GM12878 (cell line): Measurements from ENCODE around the gene WWC2. TPM values are rescaled to one million over a fixed set of nuclear protein-coding genes. Genes with fewer than 3 reads are reported as not detected.

Experiments used
- ATAC-seq: fragments of 200-7000 bp; cut with Tn5 transposase; 3 replicates; pipeline ENCODE4 v1.9.1; 2020; ENCODE audit warnings: mild to moderate bottlenecking, moderate library complexity
- BruUV-seq: library from RNA; stranded (reverse); fragments of 400-500 nt; replicated peaks from 2 replicates; lab custom pipeline; 2021; lab: Mats Ljungman, UMichigan
- CTCF ChIA-PET: fragments of 300-600 bp; sonication (Branson Sonifier 250); formaldehyde crosslinking; extraction: SDS; loops from one replicate; lab custom pipeline; 2021; ENCODE audit warnings: inconsistent platforms; lab: Yijun Ruan, JAX
- POLR2A ChIA-PET: fragments of 350-600 bp; formaldehyde crosslinking; extraction: SDS; loops from one replicate; lab custom pipeline; 2021; ENCODE audit warnings: inconsistent platforms; lab: Charles Lee
- RAD21 ChIA-PET: fragments of 300-600 bp; sonication (Branson Sonifier 250); formaldehyde crosslinking; loops from one replicate; lab custom pipeline; 2023; ENCODE audit warnings: antibody characterized with exemption; ENCODE audit not compliant: unreplicated experiment; lab: Charles Lee
- SMC1A ChIA-PET: fragments of 300-600 bp; sonication (Branson Sonifier 250); formaldehyde crosslinking; loops from one replicate; lab custom pipeline; 2023; ENCODE audit not compliant: unreplicated experiment, uncharacterized antibody; lab: Charles Lee
- DNase-seq: peaks from one replicate; pipeline ENCODE4 v3.0.0-alpha.2; 2011; ENCODE audit warnings: low read depth, low spot score
- FAIRE-seq: peaks from 3 replicates; lab custom pipeline; 2011; peaks lifted over from hg19 to GRCh38; lab: Jason Lieb, UNC
- H2AFZ ChIP-seq: 2 replicates; pipeline ENCODE4 v1.6.0; 2011; ENCODE audit warnings: low read depth, low read length, control low read depth; ENCODE audit not compliant: control insufficient read depth
- H3K27ac ChIP-seq: 2 replicates; pipeline ENCODE4 v1.5.1; 2011; ENCODE audit warnings: control low read depth; ENCODE audit not compliant: control insufficient read depth, insufficient read depth
- H3K27me3 ChIP-seq, 2 experiments: replicated peaks in 1 of 2; 2 replicates each; pipeline versions ENCODE4 v1.6.0 to v1.6.1; 2011; ENCODE audit warnings: low read length in 1 of 2; ENCODE audit not compliant: control insufficient read depth in 2 of 2, insufficient read depth in 2 of 2
- H3K36me3 ChIP-seq, 2 experiments: 2 replicates each; pipeline ENCODE4 v1.5.1; 2011; ENCODE audit warnings: low read length in 1 of 2; ENCODE audit not compliant: control insufficient read depth in 2 of 2, insufficient read depth in 2 of 2
- H3K4me1 ChIP-seq: 2 replicates; pipeline ENCODE4 v1.6.1; 2011; ENCODE audit warnings: mild to moderate bottlenecking, low read length, moderate library complexity, mixed read lengths; ENCODE audit not compliant: control insufficient read depth, insufficient read depth
- H3K4me2 ChIP-seq: 2 replicates; pipeline ENCODE4 v1.6.0; 2011; ENCODE audit warnings: control low read depth; ENCODE audit not compliant: control insufficient read depth, insufficient read depth
- H3K4me3 ChIP-seq: fragments of 200-600 bp; sonication (generic); 2 replicates; pipeline ENCODE4 v1.5.1; 2016
- H3K79me2 ChIP-seq: 2 replicates; pipeline ENCODE4 v1.6.0; 2011; ENCODE audit warnings: low read length; ENCODE audit not compliant: control insufficient read depth, insufficient read depth
- H3K9ac ChIP-seq: 2 replicates; pipeline ENCODE4 v1.8.0; 2011; ENCODE audit warnings: low read length, control low read depth, mixed read lengths; ENCODE audit not compliant: control insufficient read depth, insufficient read depth
- H3K9me3 ChIP-seq: replicated peaks from 3 replicates; pipeline ENCODE4 v1.5.1; 2011; ENCODE audit warnings: mild to moderate bottlenecking, low read length; ENCODE audit not compliant: control insufficient read depth, insufficient read depth
- H4K20me1 ChIP-seq: 2 replicates; pipeline ENCODE4 v1.6.0; 2011; ENCODE audit not compliant: control insufficient read depth, insufficient read depth
- BRCA1 ChIP-seq: IDR thresholded peaks from 2 replicates; pipeline ENCODE4 v1.6.1; 2011; ENCODE audit warnings: low read depth, low read length, improper control_type of control experiment
- CHD4 ChIP-seq: fragments of 200-600 bp; sonication (generic); IDR thresholded peaks from 2 replicates; pipeline ENCODE4 v1.6.1; 2016; ENCODE audit warnings: mild to moderate bottlenecking
- MEF2A ChIP-seq: IDR thresholded peaks from 2 replicates; pipeline ENCODE4 v1.6.1; 2011; ENCODE audit warnings: low read depth, mild to moderate bottlenecking, low read length, moderate library complexity; ENCODE audit not compliant: insufficient read depth
- NKRF ChIP-seq: fragments of 450-650 bp; conservative IDR thresholded peaks from 2 replicates; pipeline ENCODE4 v1.6.1; 2017; ENCODE audit warnings: mild to moderate bottlenecking, moderate library complexity
- PBX3 ChIP-seq: IDR thresholded peaks from 2 replicates; pipeline ENCODE4 v1.6.1; 2011; ENCODE audit warnings: mild to moderate bottlenecking, low read depth, low read length, moderate library complexity; ENCODE audit not compliant: insufficient replicate concordance
- TARDBP ChIP-seq: IDR thresholded peaks from 2 replicates; pipeline ENCODE4 v1.6.1; 2016; ENCODE audit warnings: borderline replicate concordance
- ZBED1 ChIP-seq: IDR thresholded peaks from 2 replicates; pipeline ENCODE4 v1.6.1; 2016; ENCODE audit warnings: borderline replicate concordance
- WGBS: methylation state at CpG from one replicate; pipeline ENCODE4 v1.1.6; 2016; ENCODE audit warnings: low lambda C conversion rate; ENCODE audit not compliant: insufficient replicate concordance, insufficient coverage; ENCODE audit errors: missing lambda C conversion rate; 5-methylcytosine and 5-hydroxymethylcytosine counted together
- in situ Hi-C: fragments of 300-500 bp; cut with MboI; formaldehyde crosslinking; loops from 9 replicates; pipeline ENCODE4 v1.14.3; 2018; ENCODE audit warnings: mixed read lengths
- intact Hi-C: fragments of 100-400 bp; cut with micrococcal nuclease; formaldehyde crosslinking; loops from one replicate; pipeline ENCODE4 v1.14.2; 2022; ENCODE audit not compliant: unreplicated experiment
- polyA plus RNA-seq, 11 experiments: library from polyadenylated mRNA; depleted of rRNA in 4 of 11; unstranded in 6 of 11; stranded (reverse) in 5 of 11; fragments of >200 nt; fragmentation: Nextera tagmentation in 4 of 11; fragmentation: Illumina TruSeq in 1 of 11; extraction: Ambion mirVana in 4 of 11; extraction: Trizol in 1 of 11; gene quantifications; 1 replicate in 1 of 11; 2 replicates in 10 of 11; pipeline versions ENCODE4 v1.2.1 to v1.2.3, GENCODE V29; 2011 to 2016; ENCODE audit warnings: inconsistent platforms in 2 of 11, missing spikeins in 2 of 11, low read depth in 1 of 11
- total RNA-seq, 4 experiments: library from RNA; depleted of rRNA in 3 of 4; stranded (reverse); fragments of >200 nt in 3 of 4; fragmentation: Illumina TruSeq in 1 of 4; extraction: Trizol in 1 of 4; gene quantifications; 2 replicates each; pipeline versions ENCODE4 v1.2.1 to v1.2.3, GENCODE V29; 2013 to 2021

The WWC2 gene
- total and polyA plus RNA-seq, 10 of the 15 experiments (the other 5 are each of a cell fraction or from before 2014, with no cell fraction given) = 0.02 to 0.72 (median 0.06) TPM; not detected in 3

- intact Hi-C loops = loop anchor here (10.0 kb wide), 1 partner anchor 460 kb away; no protein-coding TSS in a partner anchor
- ChIA-PET CTCF (interaction anchor here (0.6 to 3.5 kb wide), 5 partner anchors 14 to 1537 kb away, joined by 3 to 27 read pairs (median 3); no protein-coding TSS in a partner anchor), POLR2A (no interaction called here)
Measured at GRCh38 chr4:183264614-183265013, 165.6 kb downstream of the WWC2 start.

More at GRCh38 chr4:183264614-183265013, 165.6 kb downstream of the WWC2 start:
- Histone ChIP-seq H4K20me1 (no peaks in the 10 kb centered on the region), H3K79me2 (no peaks in the 10 kb centered on the region), H3K4me2 (no peak overlapping the region), H3K9me3 (no peaks in the 10 kb centered on the region), H3K27me3 (no peaks in the 10 kb centered on the region), H3K9ac (no peak overlapping the region), H3K27ac (no peak overlapping the region), H3K4me1 (no peaks in the 10 kb centered on the region), H3K4me3 (no peak overlapping the region), H2AFZ (no peak overlapping the region), H3K36me3 (no peaks in the 10 kb centered on the region)
- TF ChIP-seq CHD4 = no peak
- no peak for TF ChIP-seq NKRF
- TF ChIP-seq ZBED1 = no peak
- no peak for TF ChIP-seq BRCA1
- no peak for TF ChIP-seq PBX3
- no peak for TF ChIP-seq MEF2A
- TF ChIP-seq TARDBP = no peak
- FAIRE-seq (no peak), DNase-seq (no peak), ATAC-seq (no peak)
- ChIA-PET SMC1A (interaction anchor here (1.1 to 1.2 kb wide), 2 partner anchors 133 to 191 kb away, joined by 3 read pairs; no protein-coding TSS in a partner anchor), RAD21 (interaction anchor here (0.6 kb wide), 1 partner anchor 147 kb away, joined by 3 read pairs; no protein-coding TSS in a partner anchor)
- 13% methylated on average over 1 of the region's 1 CpG for WGBS
- no TSS peak for BruUV-seq
- in situ Hi-C loops = no loop called here
